Measurements from ENCODE around the gene HSFX2.

GRCh38 chrX:149633511-149633910, 38.4 kb upstream of the HSFX2 start:
- TF ChIP-seq CTCF (IDR thresholded peaks at IDR 0.05; ENCODE audit: low read depth, low read length) (no peak), EZH2phosphoT487 (IDR thresholded peaks at IDR 0.05; ENCODE audit: low read depth) (no peak)
